SJCRH30 (cell line): ENCODE data around the gene OR4D9. TPM values are rescaled to one million over a fixed set of nuclear protein-coding genes. Genes with fewer than 3 reads are reported as not detected.
A peak's percentile ranks its signal among the peaks of the same experiment; 100 is the strongest.

Source experiments
- DNase-seq, 2 experiments: peaks; one replicate each; pipeline ENCODE4 v3.0.0-alpha.2; 2015 to 2020
- H3K27ac ChIP-seq: fragments of 250-450 bp; sonication (Bioruptor Pico); 2 replicates; pipeline ENCODE4 v1.5.1; 2020; ENCODE audit warnings: mild to moderate bottlenecking, moderate library complexity
- H3K27me3 ChIP-seq: fragments of 250-450 bp; sonication (Bioruptor Pico); 2 replicates; pipeline ENCODE4 v1.5.1; 2020; ENCODE audit warnings: mild to moderate bottlenecking, moderate library complexity
- H3K36me3 ChIP-seq: fragments of 250-450 bp; sonication (Bioruptor Pico); 2 replicates; pipeline ENCODE4 v1.5.1; 2020; ENCODE audit warnings: mild to moderate bottlenecking, moderate library complexity
- H3K4me1 ChIP-seq: fragments of 250-450 bp; sonication (Bioruptor Pico); 2 replicates; pipeline ENCODE4 v1.5.1; 2020; ENCODE audit warnings: mild to moderate bottlenecking, moderate library complexity
- H3K4me3 ChIP-seq: fragments of 250-450 bp; sonication (Bioruptor Pico); 2 replicates; pipeline ENCODE4 v1.5.1; 2020; ENCODE audit warnings: mild to moderate bottlenecking, moderate library complexity
- H3K9me3 ChIP-seq: fragments of 250-450 bp; sonication (Bioruptor Pico); replicated peaks from 2 replicates; pipeline ENCODE4 v1.5.1; 2020; ENCODE audit warnings: mild to moderate bottlenecking, moderate library complexity
- total RNA-seq: library from RNA; depleted of rRNA; stranded (reverse); fragments of >200 nt; shearing (Covaris generic); gene quantifications from 2 replicates; pipeline ENCODE4 v1.2.3, GENCODE V29; 2014; rRNA removed

Gene OR4D9
- total RNA-seq, 1 experiment from 2014 or later = not detected

DNA sequence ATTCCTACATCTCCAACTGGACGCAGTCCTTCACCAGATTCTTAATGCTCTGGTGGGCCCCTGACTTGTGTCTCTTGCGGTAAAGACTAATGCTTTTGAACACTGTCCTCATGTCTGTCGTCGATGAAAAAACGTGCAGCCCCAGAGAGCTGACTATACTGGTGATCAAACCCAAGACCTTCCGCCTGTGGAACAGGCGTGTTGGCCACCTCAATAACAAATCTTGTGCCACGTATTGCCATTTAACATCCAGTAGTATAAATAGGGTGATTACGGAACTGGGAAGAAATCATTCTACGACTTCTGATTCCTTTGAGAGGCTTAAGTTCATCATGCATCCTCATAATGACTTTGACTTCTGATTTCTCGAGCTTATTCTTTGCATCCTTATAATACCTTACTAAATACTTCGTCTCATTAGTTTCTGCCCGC, 45.6 kb downstream of the OR4D9 start:
- no peaks in the 10 kb centered on the region for H3K27me3 ChIP-seq
- DNase-seq = peak; percentile 41 to 64
- H3K36me3 ChIP-seq = no peaks in the 10 kb centered on the region
- H3K4me1 ChIP-seq = no peaks in the 10 kb centered on the region
- peak overlapping the region; percentile 65 for H3K4me3 ChIP-seq
- H3K9me3 ChIP-seq = no peaks in the 10 kb centered on the region
- H3K27ac ChIP-seq = peak overlapping the region; percentile 1; the same call in 1 of the 2 replicates

- H3K27me3 ChIP-seq = no peaks in the 10 kb centered on the region
Observed at GRCh38 chr11:59558270-59558643, 46.9 kb downstream of the OR4D9 start.

DNA sequence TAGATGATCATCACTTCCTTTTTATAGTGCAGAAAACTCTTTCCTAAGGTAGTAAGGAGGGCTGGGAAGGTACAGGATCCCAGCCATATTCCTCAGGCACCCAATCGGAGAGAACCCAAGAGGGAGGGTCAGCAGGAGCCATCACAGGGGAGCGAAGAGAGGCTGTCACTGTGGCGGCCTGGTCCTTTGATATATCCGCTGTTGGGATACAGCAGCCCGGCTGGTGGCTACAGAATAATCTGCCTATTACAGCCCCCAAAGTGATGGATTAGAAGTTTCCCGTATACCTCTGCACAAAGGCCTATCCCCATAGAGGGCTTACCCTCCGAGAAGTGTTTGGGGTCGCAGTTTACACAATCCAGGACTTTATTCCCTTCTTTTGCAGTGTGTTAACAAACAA, 48.5 kb downstream of the OR4D9 start:
- peak overlapping the region; percentile 81 for H3K4me3 ChIP-seq
- H3K9me3 ChIP-seq = no peaks in the 10 kb centered on the region
- DNase-seq = peak in 1 of 2 experiments; percentile 32
- H3K27ac ChIP-seq = no peak overlapping the region
- no peaks in the 10 kb centered on the region for H3K27me3 ChIP-seq
- no peaks in the 10 kb centered on the region for H3K36me3 ChIP-seq
- H3K4me1 ChIP-seq = no peaks in the 10 kb centered on the region

More at GRCh38 chr11:59558270-59558643, 46.9 kb downstream of the OR4D9 start:
- Histone ChIP-seq H3K36me3 (no peaks in the 10 kb centered on the region), H3K9me3 (no peaks in the 10 kb centered on the region), H3K4me3 (peak overlapping the region; percentile 65), H3K27ac (no peak overlapping the region), H3K4me1 (no peaks in the 10 kb centered on the region)
- no peak for DNase-seq

DNA sequence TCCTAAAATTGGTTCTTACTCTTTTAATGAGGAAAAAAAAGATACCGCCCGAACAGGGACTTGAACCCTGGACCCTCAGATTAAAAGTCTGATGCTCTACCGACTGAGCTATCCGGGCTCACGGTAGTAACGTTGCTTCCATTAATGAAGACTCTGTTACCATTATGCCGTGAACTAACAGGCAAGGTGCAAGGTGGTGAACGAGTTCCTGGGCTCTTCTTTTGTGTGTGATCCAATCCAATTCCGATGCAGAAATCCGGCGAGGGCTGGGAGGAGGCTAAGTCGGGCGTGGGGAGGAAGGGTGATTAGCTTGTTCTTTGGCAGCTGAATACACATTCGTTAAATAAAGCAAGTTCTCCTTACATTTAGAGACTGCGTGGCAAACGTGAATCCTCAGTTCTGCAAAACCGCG, 49.0 kb downstream of the OR4D9 start:
- Histone ChIP-seq H3K4me1 (no peaks in the 10 kb centered on the region), H3K36me3 (no peaks in the 10 kb centered on the region), H3K27ac (peak overlapping the region; percentile 67; the same call in 1 of the 2 replicates), H3K9me3 (no peaks in the 10 kb centered on the region), H3K4me3 (peak overlapping the region; percentile 81), H3K27me3 (no peaks in the 10 kb centered on the region)
- peak; percentile 64 to 85 for DNase-seq

DNA sequence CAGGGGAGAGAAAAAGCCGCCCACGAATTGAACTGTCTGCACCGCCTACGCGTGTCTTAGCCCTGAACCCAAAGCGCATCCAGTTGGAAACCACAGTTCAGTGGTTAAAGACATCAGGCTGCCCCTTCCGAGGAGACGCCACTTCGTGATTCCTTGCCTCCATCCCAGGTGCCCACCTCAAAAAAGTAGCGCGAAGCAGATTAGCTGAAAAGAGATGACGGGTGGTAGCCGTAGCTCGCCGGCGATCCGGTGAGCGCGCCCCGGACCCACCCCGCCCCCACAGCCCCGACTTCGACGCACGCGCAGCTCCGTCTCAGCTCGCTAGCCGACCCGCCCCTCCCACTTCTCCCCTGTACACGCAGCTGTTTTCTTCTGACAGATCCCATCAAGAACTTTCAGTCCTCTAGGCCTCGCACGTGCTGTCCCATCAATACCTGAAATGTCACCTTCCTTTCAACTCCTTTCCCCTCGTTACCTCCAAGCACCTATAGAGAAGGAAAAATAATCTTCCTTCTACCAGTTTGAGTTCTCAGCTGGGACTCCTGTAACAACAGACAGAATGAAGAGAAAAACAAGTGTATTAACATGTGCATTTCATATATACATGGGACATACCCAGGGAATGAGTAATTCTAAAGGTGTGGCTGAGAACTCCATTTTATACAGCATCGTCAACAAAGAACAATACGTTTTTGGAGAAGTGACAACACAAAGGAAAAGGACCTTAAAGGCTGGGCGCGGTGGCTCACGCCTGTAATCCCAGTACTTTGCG, 49.5 kb downstream of the OR4D9 start:
- no peaks in the 10 kb centered on the region for H3K36me3 ChIP-seq

DNA sequence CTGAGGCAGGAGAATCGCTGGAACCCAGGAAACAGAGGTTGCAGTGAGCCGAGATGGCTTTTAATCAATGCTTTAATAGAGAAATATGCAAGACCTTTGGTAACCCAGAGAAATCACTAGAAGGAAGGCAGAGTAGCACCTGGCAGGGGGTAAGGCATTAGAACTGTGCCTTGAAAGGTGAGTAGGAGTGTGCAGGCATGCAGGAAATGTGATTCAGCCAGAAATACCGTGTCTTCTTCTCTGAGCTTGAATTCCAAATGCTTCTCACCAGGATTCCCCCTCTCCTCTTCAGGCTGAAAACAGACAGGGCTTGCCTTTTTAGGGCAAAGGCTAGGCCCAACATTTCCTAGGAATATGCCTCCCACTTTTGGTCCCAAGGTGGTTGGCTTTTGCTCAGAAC, 51.0 kb downstream of the OR4D9 start:
- Histone ChIP-seq H3K36me3 (no peaks in the 10 kb centered on the region), H3K4me1 (no peaks in the 10 kb centered on the region), H3K27me3 (no peaks in the 10 kb centered on the region), H3K27ac (no peak overlapping the region), H3K4me3 (no peak overlapping the region), H3K9me3 (no peaks in the 10 kb centered on the region)
- DNase-seq = no peak

More for the DNA sequence above, 49.5 kb downstream of the OR4D9 start:
- Histone ChIP-seq H3K27ac (peak overlapping the region; percentile 67), H3K4me3 (peak overlapping the region; percentile 81), H3K27me3 (no peaks in the 10 kb centered on the region), H3K9me3 (no peaks in the 10 kb centered on the region), H3K4me1 (no peaks in the 10 kb centered on the region)
- peak; percentile 89 to 90 for DNase-seq

Other genes with a start within 250 kb of the OR4D9 start
- gene OR5AN1, start 152.6 kb upstream of the OR4D9 start, total RNA-seq = not detected in 2 replicates
- gene OR5A2, start 85.1 kb upstream of the OR4D9 start, total RNA-seq = not detected in 2 replicates
- not detected in 2 replicates for gene OR5A1, start 75.1 kb upstream of the OR4D9 start, total RNA-seq
- gene OR4D6, start 54.6 kb upstream of the OR4D9 start, total RNA-seq = not detected in 2 replicates
- not detected in 2 replicates for gene OR4D10, start 38.2 kb upstream of the OR4D9 start, total RNA-seq
- gene OR4D11, start 8.0 kb upstream of the OR4D9 start, total RNA-seq = not detected in 2 replicates
- 17.2 and 20.0 TPM in 2 replicates for gene OSBP, start 104.2 kb downstream of the OR4D9 start, total RNA-seq
- gene PATL1, start 157.5 kb downstream of the OR4D9 start, total RNA-seq = 27.5 and 31.2 TPM in 2 replicates
- gene OR10V1, start 202.3 kb downstream of the OR4D9 start, total RNA-seq = not detected in 2 replicates
- gene STX3, start 243.8 kb downstream of the OR4D9 start, total RNA-seq = 50.6 and 52.6 TPM in 2 replicates